ENCODE data around the gene SLCO2B1.

Gene SLCO2B1

DNA sequence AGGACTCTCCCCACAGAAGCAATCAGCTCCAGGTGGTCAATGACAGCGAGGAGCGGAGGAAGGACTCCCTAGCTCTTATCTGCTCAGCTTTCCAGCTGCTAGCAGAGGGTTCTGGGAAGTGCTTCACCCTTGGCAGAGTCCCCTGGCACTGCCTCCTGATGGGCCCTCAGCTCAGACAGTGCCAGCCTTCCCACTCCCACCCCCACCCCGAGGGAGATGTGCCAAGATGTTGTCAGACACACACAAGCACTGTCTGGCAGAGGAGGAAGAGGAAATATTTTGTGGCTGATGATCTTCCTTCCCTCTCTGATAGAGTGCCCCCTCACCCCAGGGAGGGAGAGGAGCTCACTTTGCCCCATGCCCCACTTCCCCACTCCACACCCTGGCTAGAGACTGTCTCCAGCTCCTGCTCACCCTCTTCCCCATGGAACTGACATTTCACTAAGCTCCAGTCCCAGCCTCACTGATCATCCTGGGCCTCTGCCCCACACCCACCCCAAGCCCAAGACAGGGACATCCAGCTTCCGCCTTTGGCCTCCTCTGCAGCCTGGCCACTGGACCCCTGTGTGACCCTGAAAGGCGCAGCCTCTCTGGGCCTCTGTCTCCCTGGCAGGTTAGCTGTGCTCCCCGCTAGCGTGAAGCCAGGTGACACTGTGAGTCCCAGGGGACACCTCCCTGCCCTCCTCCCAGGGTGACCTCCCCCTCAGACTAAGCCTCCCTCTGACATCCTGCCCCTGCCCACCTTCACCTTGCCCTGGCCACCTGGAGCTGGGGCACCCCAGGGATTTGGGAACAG is 44.5 kb downstream of the SLCO2B1 start:
- DNase-seq, result no peak

- DNase-seq, result no peak
Measured at GRCh38 chr11:75196426-75196825, 45.5 kb downstream of the SLCO2B1 start.

- no peak for DNase-seq
Measured at GRCh38 chr11:75197512-75198277, 46.8 kb downstream of the SLCO2B1 start.

DNA sequence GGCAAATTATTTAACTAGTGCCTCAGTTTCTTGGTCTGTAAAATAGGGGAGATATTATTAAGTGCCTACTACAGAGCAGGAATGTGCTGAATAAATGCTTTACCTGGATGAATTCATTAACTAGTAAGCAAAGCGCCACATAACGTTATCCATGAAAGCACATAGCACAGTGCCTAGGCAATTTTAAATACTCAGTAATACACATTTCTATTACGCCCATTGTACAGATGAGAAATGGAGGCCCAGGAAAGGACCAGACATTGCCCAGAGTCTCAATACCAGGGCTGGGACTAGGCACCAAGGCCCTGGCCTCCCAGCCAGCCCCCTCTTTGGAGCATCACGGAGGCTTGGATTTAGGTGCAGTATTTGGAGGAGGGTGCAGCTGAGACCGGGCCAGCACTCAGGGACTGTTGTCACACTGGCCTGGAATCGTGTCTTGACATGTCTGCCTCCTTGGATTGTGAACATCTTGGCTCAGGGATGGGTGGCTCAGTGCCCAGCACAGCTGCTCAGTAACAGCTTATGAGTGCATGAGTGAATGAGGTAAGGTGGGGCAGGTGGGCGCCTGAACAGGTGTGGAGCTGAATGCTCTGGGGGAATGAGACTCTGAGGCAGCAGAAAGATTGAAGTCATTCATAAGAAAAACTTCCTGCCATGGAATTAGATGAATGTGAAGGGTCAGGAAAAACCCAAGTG is 47.5 kb downstream of the SLCO2B1 start:
- DNase-seq, result no peak

GRCh38 chr11:75199412-75199955 is 48.6 kb downstream of the SLCO2B1 start:
- no peak for DNase-seq

- DNase-seq, result no peak
Measured at GRCh38 chr11:75200051-75200450, 49.1 kb downstream of the SLCO2B1 start.

GRCh38 chr11:75200531-75200930 is 49.6 kb downstream of the SLCO2B1 start:
- DNase-seq, result no peak

DNA sequence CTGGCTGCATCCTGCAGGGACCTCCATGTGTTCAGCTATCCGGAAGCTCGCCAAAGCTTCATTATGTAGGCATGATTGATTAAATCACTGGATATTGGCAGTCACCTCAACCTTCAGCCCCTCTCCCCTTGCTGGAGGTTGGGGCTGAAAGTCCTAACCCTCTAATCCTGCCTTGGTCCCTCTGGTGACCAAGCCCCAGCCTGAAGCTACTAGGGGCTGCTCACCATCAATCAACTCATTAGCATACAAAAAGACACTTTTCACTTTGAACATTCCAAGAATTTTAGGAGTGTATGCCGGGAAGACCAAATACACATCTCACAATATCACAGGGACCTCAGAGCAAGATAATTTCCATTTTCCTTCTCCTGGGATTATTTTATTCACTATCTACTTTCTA is 50.9 kb downstream of the SLCO2B1 start:
- no peak for DNase-seq

DNA sequence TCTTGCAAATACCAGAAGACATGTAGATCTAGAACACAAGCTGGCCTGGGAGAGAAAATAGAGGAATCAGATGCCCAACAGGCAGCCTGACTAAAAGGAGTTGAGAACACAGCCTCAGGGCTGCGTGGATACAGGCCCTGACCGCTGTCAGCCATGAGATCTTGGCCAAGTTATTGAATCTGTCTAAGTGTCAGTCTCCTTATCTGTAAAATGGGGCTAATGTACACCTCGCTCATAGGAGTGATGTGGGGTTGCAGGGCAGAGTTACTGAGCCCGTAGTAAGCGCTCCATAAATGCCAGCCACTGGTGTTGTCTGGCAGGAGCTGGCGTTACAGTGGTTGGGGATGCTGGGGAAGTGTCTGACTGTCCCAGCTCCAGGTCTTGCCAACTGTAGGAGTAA is 51.3 kb downstream of the SLCO2B1 start:
- no peak for DNase-seq

DNA sequence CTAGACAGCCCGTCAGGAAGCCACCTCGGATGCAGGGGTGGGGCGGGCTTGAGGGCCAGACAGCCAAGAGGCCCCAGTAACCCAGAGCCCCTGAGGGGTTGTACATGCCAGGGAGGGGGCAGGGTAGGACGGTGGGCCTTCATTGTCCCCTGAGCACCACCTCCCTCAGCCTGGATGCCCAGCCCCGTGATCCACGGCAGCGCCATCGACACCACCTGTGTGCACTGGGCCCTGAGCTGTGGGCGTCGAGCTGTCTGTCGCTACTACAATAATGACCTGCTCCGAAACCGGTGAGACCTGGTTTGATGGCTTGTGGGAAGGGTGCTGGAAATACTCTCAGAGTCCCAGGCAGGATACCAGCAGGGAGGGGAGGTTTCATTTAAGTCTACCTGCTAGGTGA is 52.2 kb downstream of the SLCO2B1 start:
- no peak for DNase-seq

GRCh38 chr11:75203641-75204011 is 52.7 kb downstream of the SLCO2B1 start:
- no peak for DNase-seq

DNA sequence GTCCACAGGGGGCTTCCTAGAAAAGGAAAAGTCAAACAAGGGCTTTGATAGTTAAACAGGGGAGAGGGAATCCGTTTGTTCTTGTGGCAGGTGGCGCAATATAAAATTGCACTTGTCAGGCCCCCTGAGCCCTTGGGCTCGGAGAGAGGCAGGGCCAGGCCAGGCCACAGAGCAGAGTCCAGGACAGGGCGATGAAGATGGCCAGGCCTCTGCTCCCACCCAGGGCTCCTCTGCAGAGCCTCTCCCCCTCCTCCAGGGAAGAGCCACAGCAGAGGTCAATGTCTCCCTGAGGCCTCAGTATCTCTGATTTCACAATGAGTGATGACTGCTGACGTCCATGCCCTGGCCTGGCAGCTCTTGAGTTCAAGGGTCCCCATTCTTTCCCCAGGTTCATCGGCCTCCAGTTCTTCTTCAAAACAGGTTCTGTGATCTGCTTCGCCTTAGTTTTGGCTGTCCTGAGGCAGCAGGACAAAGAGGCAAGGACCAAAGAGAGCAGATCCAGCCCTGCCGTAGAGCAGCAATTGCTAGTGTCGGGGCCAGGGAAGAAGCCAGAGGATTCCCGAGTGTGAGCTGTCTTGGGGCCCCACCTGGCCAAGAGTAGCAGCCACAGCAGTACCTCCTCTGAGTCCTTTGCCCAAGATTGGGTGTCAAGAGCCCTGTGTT is 53.2 kb downstream of the SLCO2B1 start:
- no peak for DNase-seq

- peak; percentile 86 for DNase-seq
Measured at GRCh38 chr11:75204685-75205563, 54.0 kb downstream of the SLCO2B1 start.

- no peak for DNase-seq
Measured at GRCh38 chr11:75205564-75206020, 54.7 kb downstream of the SLCO2B1 start.

GRCh38 chr11:75208446-75208845 is 57.5 kb downstream of the SLCO2B1 start:
- DNase-seq, result no peak

GRCh38 chr11:75212411-75212810 is 61.5 kb downstream of the SLCO2B1 start:
- no peak for DNase-seq

- peak; percentile 89 for DNase-seq
Measured at GRCh38 chr11:75214411-75214821, 63.5 kb downstream of the SLCO2B1 start.

DNA sequence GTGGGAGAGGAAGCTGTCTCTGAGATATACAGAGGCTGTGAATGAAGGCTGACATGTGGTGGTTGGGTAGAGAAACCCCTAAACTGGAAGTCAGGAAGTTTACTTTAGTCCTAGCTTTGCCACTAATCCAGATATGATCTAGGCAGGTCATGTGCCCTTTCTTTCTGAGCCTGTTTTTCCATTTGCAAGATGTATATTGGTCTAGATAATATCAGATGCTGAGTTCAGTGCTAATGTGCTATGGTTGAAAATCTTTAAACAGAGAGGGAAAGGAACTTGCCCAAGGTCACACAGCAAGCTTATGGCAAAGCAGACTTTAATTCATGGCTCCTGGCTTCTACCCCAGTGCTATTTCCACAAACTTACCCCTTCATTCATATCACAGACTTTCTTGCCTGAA is 63.9 kb downstream of the SLCO2B1 start:
- no peak for DNase-seq

DNA sequence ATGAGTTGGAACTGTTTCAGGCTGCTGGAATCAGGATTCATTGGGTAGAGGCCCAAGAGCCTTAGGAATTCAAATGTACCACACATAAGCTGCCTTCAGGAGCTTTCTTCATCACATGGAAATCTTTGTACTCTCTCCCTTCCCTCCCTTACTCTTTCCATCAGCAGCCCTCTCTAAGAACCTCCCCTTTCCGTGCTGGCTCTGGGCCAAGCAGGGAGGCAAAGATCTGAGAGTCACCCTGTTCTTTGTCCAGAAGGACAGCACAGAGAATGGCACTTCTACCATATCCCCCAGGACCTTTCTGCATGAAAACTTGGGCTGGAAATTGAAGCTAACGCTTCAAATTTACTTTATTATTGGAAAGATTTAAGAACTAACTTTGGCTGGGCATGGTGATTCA is 69.0 kb downstream of the SLCO2B1 start:
- no peak for DNase-seq

- DNase-seq, result no peak
Measured at GRCh38 chr11:75223954-75224643, 73.2 kb downstream of the SLCO2B1 start.

GRCh38 chr11:75225794-75226193 is 74.9 kb downstream of the SLCO2B1 start:
- DNase-seq, result no peak
